HG03175 (cell line): Measurements from ENCODE around the gene TMEM151B.
A peak's percentile ranks its signal among the peaks of the same experiment; 100 is the strongest.

ENCODE experiments used
- ATAC-seq: cut with Tn5 transposase; IDR thresholded peaks from one replicate; pipeline ENCODE4 v1.9.1; 2021; ENCODE audit warnings: mild to moderate bottlenecking, moderate library complexity; ENCODE audit not compliant: unreplicated experiment

TMEM151B gene

DNA sequence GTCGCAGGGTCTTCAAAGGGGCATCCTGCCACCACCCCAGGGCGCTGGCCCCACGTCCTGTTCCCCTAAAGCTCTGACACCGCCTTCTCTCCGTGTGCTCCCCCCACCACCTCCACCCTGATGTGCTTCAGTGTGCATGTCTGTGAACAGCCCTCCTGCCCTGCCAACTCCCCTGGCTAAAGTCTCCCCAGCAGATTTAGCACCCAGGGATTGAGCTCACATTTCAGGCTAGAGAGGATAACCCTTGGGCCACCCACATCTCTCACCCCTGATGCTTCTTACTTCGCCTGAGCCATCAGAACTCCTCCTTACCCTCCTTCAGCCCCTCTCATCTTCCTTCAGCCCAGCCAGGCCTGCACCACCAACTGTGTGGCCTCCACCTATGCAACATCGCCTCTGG is 7.5 kb downstream of the TMEM151B start:
- no peak for ATAC-seq

DNA sequence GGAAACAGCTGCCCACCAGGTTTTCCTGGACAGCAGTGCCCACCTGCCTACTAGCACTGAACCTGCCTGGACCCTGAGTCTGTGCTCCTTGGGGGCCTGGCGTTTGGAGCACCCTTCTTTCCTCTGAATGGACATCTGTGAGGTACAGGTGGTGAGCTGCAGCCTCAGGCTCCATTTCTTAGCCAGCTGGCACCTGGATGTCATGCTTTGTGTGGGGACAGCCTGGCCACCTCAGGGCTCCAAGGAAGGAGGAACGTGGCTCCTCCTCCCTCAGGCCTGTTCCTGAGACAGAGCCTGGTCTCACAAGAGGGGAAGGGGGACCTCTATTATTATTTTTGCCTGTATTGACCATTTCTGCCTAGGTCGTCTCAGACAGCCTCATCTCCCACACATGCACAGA is 8.1 kb downstream of the TMEM151B start:
- no peak for ATAC-seq

DNA sequence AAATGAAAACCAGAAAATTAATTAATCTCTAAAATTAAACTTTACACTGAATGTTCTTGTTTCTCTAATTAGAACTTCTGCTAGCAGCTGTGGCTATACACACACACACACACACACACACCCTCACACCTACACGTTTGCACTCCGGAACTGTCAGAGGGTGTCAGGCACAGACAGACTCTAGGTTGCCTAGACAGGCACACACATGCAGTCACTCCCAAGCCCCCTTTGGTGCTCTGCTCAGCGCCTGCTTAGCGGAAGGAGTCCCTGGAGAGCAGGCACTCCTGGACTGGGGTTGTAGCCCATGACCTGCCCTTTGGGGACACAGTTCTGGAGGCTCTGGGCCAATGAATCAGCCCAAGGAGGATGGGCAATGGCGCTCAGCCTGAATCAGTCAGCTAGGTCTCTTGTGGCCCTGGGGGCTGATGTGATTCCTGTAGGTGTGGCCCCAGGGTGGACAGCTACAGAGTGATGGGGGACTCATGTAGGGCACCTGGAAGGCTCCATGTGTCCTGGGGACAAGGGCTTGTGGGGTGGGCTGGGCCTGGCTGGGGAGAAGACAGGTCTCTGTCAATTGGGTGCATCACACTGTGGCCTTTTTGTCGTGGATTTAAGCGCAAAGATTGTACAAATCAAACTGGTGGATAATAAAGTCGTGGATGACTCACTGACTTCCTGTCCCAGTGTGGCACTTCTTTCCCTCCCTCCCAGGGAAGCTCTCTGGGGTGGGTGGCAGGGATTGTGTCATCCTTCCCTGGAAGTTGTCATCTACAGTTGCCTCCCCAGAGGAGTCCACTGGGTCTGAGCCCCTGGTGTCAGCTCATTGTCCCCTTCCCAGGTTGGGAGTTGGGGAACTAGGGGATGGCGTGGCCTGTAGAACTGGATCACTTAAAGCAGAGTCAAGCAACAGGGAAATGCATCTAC is 8.8 kb downstream of the TMEM151B start:
- no peak for ATAC-seq

DNA sequence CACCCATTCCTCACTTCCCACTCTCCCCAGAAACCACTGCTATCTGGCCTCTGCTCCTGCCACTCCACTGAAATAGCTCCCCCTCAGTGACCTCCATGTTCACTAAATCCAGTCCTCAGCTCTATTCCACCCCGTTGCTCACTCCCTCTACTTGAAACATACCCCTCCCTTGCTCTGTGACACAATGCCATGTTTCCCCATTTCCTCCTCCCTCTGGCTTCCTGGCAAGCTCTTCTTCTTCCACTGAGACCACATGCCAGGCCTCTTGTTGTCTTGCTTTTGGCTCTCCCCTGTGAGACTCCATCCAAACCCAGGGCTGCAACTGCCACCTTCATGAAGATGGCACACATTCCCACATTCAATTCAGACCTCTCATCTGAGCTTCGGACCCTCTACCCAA is 13.9 kb downstream of the TMEM151B start:
- no peak for ATAC-seq

DNA sequence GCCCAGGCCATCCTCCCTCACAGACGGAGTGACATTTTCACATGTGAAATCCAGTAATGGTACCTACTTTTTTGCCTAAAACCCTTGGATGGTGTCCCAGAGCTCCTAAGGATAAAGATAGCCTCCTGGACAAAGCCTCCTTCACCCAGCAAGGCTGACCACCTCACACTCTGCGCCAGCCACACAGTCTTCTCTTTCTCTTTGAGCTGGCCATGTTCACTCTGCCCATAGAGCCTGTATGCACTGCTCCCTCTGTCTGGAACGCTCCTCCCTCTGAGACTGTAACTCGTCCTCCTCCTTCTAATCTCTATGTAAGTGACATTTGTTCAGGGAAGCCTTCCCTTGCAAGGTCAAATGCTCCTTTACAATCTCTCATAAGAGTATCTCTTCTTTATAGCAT is 14.6 kb downstream of the TMEM151B start:
- no peak for ATAC-seq

DNA sequence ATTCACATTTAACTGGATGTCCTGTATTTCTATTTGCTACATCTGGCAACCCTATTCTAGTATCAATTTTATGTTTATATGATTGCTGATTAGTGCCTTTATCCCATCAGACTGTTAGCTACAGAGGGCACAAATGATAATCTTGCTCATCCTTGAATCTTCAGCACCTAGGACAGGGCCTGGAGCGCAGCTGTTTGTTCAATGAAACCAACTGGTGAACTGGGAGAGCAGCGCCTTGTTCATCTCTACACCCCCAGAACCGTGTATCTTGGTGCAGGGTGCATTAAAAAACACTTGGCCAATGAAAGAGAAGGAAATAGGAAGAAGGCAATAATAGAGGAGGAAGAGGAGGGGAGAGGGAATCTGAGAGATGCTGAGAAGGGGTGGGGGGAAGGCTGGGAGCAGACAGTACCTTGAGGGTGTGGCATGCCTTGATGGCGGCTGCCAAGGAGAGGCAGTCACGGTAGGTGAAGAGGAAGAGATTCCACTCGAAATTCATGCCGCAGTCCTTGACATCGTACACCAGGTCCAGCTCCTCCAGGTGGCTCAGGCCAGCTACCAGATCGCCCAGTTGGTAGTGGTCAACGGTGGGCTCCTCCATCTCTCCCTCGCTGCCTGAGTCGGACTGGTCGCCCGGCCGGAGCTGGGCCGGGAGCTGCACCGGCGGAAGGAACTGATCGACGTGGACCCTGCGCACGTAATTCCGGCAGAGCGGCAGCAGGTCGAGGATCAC is 15.5 kb downstream of the TMEM151B start:
- ATAC-seq: no peak

DNA sequence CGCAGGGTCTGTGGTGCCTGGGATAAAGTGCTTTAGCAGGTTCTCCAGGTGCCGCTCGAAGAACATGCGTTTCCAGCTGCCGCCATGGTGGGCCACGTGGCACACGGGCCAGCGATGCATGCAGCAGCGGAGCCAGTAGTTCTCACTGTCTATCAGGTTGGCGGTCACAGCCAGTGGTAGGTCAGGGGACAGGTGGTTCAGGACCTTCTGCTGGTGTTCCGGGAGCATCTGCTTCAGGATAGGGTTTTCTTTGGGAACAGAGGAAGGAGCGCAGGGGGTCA is 16.0 kb downstream of the TMEM151B start:
- no peak for ATAC-seq

DNA sequence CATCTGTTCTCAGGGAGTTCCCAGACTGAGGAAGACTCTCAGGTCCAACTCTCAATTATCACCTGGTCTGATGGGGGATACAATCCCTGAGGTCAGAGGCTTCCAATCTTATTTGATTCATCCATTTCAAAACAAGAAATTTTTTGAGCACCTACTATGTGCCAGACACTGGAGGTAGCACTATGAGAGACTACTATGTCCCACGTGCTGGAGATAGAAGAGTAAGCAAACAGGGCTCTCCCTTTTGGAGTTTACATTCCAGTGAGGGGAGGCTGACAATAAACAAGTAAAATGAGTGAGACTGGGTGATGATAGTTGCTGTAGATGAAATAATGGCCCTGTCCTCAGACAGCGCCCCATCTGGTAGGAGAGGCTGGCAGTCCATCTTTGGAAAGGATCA is 16.5 kb downstream of the TMEM151B start:
- ATAC-seq: no peak

DNA sequence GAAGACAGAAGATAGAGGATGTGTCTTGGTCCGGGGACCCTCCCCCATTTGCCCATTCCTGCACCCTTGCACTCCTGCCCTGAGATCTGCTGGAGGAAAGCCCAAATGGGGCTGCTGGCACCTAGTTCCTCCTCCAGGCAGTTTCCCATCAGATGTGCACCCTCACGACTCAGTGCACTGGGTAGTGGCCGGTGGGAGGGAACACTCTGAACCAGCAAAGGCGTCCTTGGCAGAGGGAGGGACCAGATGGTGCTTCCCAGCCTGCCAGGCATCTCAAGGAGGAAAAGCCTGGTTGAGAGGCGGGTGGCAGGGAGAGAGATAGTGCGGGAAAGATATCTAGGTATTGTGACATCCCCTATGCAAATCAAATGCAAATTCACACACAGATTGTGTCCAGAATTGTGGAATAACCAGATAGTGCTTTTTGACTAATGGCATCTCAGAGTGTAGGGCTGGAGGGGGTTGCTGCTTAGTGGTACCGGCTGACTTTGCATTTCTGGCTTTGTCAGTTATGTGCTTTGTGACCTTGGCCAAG is 19.5 kb downstream of the TMEM151B start:
- no peak for ATAC-seq

DNA sequence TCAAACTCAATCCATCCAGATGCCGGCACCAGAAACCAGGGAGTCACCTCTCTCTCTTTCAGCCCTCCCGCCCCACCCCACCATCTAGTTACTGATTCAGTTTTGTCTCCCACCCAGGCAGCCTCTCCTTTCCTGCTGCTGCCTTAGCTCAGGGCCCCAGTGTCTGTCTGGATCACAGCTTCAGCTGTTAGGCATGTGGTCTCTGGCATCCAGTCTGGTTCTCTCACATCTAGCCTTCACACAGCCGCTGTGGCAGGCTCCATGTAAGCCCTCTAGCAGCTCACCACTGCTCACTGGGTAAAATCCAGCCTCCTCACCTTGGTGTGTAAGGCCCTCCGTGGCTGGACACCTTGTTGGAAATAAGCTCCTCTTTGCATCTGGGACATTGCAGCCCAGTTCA is 21.6 kb downstream of the TMEM151B start:
- ATAC-seq: no peak

DNA sequence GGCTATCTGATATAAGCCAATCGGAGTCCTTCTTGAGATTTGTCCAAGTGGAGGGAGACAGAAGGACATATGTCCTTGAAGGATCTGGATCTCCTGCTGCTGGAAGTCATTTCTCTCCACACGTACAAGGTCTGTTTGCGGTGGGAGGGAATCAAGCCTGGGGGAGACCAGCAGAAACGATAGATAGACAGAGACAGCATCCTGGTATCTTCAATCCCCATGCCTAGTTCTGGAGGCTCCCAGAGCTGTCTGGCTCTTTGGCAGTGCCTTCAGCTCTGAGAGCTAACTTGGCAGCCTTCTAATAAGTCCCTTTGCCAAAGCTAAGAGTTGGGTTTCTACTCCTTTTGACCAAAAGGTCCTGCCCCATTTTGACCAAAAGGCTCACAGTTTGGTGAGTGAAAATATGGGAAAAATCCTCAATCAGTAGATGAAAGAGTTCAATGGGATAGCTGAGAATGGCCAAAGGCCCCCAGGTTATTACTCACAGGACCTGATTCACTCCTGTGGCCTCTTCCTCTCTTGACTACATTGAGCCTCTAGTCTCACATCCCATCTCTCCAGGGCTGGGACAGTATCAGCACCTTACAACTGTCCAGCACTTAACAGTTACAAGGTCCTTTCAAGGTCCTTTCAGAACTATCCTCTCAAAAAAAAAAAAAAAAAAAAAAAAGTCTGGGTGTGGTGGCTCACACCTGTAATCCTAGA is 22.6 kb downstream of the TMEM151B start:
- ATAC-seq: no peak

DNA sequence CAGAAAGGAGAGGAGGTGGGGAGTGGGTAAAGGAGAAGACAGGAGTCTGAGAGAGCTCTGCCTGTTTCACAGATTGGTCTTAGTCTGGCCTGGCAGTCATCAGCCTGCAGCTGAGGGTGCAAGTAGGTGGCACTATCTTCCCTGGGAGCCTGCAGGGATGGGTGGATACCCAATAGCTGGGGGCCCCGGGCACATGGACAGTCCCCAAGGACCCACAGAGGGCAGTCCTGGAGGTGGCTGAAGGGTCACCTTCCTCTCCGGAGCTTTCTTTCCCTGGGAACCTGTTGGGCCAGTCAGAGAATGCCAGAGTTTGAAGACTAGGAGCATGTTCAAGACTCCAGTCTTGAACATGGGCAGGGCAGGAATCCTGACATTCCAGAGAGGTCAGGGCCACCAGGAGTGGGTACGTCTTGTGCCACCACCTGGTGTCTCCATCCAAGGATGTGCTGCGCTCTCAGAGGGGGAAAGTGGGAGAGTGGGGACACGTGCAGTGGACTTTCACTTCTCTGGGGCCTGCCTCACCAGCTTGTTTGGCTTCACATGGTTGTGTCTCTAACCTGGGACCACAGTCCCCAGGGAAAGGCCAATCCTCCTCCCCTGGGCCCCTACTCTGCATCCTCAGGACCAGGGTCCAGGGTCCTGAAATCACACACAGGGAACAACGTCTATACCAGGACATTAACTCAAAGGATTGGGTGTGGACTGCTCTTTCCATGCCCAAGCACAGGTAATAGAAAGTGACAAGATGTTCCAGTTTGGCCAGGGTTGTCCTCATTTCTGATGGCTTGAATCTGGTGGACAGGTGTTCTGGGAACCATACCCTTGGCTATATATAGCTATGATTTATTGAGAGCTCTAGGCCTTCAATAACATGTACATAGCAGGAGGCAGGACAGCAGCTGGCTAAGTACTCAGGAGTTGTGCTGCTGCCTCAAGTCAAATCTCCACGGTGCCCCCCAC is 24.9 kb downstream of the TMEM151B start:
- no peak for ATAC-seq

DNA sequence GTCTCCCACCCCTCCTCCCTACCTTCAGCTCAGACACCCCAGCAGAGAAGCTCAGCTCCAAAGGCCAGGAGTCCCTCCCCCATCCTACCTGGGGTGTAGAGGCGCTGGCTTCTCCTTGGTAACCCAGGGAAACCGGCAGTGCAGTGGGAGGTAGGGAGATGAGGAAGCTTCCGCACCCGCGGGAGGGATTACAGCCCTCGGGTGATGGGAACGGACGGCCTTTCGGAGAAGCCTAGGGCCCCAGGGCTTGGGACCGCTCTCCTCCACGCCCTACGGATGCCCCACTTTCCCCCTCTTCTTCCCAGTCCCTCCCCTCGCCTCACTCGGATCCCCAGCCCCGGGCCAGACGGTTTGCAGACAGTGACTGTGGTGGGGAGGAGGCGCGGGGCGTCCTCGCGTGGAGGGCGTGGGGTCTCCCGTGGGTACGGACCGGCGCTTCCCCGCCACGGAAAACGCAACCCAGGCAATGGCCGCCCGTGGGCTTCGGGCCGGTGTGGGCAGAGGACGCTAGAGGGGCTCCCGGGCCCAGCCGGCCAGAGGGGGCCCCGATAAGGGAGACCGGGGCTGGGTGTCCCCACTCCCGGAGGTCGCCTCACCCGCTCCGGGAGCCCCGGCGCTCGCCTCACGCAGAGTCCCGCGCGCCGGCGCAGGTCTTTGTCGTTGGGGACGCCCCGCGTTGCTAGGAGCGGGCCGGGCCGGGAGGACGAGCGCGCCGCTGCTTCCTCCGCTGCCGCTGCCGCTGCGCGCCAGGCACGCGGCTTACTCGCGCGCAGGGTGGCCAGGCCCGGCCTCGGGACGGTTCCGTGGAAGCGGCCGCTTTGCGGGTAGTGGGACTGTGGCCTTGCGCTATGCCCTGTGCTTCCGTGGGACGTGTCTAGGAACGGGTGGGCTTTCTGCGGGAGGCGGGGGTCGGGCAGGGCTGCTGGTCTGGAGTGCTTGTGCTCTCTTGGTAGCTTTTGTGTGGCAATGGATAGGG is 27.1 kb downstream of the TMEM151B start:
- ATAC-seq: peak; percentile 52

DNA sequence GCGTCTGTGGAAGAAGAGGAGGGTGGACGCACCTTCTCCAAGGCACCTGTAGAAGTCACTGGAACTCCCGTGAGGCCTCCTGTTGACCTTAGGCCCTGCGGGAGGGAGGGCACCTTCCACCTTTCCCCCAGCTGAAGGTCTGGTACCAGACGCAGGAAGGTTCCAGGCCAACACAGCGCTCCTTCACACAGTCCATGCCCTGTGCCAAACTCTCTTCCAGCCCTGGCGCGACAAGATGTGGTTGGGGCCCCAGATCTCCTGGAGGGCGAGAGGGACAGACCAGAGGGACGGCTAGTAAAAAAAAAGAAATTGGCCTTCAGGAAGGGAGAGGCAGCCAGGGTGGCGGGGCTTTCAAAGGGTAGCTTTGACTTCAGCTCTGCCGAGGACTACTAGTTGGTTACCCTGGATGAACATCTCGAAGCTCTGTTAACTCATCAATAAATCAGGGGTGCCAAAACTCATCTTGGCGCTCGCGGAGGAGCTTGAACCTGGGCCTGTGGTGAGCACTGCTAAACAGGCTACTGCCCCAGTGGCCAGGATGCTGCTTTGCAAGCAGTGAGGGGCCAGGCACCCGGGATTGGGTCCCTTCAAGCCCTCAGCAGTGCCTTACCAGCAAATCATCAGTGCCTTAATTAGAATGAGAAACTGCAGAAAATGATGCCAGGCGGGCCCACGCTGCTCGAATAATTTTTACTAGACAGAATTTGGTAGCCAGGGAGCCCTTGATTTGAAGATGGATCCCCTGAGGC is 28.0 kb downstream of the TMEM151B start:
- no peak for ATAC-seq

DNA sequence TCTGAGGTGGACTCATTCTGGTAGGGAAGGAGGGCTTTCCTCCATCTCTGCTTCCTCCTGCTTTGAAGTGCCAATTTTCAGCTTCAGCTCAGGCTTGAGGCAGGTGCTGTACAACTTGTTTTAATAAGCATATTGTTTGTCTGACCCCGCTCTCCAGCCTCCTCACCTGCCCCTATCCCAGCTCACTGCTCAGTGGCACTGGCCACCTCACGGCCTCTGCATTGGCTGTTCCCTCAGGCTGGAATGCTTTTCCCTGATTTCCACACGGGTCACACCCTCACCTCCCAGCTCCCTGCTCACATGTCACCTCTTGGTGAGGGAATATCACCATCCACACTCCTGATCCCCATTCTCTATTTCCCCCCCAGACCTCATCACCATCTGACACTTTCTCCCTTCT is 28.6 kb downstream of the TMEM151B start:
- ATAC-seq: no peak

DNA sequence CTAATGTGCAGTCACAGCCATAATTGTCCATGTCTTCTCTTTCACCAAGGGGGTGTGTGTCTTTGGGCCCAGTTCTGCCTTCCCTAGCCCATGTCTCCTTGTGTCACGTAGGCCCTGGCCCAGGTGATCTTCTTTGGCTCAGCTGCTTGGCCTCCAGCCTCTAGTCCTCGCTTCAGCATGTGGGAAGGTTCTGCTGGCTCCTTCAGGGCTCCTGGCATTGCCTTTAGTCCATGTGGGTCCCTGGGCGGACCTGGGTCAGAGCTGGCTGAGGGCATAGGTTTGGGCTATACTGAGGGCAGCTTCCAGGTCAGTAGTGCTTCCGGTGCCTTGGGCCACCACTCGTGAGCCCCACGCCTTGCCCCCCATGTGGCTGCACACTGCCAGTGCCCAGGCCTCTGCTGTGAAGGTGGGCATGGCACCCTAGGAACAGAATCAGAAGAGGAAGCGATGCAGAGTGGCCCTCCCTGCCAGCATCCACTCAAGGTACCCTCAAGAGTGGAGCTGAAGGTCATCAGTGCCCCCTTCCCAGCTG is 30.1 kb downstream of the TMEM151B start:
- no peak for ATAC-seq

DNA sequence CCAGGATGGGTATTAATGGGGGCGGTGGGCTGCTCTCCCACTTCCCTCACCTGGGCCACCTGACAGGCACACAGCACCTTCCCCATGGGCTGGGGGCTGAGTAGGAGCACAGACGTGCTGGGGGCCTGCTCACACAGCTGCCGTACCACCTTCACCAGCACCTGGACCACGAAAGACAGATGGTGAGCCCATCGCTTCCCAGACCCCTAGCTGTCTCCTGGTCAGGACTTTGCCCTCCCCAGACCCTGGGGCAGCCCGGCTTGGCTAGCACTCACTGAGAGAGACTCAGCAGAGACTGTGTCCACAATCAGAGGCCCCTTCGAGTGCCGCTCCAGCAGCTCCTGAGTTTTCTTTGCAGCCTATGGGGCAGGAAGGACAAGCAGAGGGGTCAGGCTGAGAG is 30.9 kb downstream of the TMEM151B start:
- no peak for ATAC-seq
